Liver (tissue), 9 donors: Measurements from ENCODE around the gene SLX4. TPM values are rescaled to one million over a fixed set of nuclear protein-coding genes. Genes with fewer than 3 reads are reported as not detected.

Experiments
- DNase-seq: peaks from one replicate; pipeline ENCODE4 v3.0.0-alpha.2; 2017; ENCODE audit warnings: low spot score
- H3K27ac ChIP-seq, 2 donors: one replicate each; pipeline ENCODE4 v1.7.0; 2013; ENCODE audit warnings: inconsistent platforms in 2 of 2, low read length in 2 of 2, control low read depth in 1 of 2, low read depth in 1 of 2, mild to moderate bottlenecking in 1 of 2
- H3K27me3 ChIP-seq, 4 donors: one replicate each; pipeline versions ENCODE4 v1.6.1 to v1.7.0; 2013; ENCODE audit warnings: low read length in 3 of 4, inconsistent platforms in 1 of 4, mild to moderate bottlenecking in 1 of 4, moderate library complexity in 1 of 4; ENCODE audit not compliant: control insufficient read depth in 4 of 4, insufficient read depth in 4 of 4
- H3K36me3 ChIP-seq, 4 donors: one replicate each; pipeline versions ENCODE4 v1.6.1 to v1.7.0; 2013; ENCODE audit warnings: low read length in 3 of 4, mild to moderate bottlenecking in 3 of 4, low read depth in 1 of 4, moderate library complexity in 1 of 4; ENCODE audit not compliant: control insufficient read depth in 4 of 4, insufficient read depth in 3 of 4
- H3K4me1 ChIP-seq, 4 donors: one replicate each; pipeline versions ENCODE4 v1.6.1 to v1.7.0; 2013; ENCODE audit warnings: low read length in 3 of 4, mild to moderate bottlenecking in 3 of 4, moderate library complexity in 1 of 4; ENCODE audit not compliant: control insufficient read depth in 4 of 4, insufficient read depth in 4 of 4
- H3K4me3 ChIP-seq, 3 donors: one replicate each; pipeline versions ENCODE4 v1.6.1 to v1.7.0; 2013; ENCODE audit warnings: low read length in 3 of 3, control low read depth in 1 of 3, low read depth in 1 of 3, mild to moderate bottlenecking in 1 of 3
- H3K9ac ChIP-seq, 2 donors: one replicate each; pipeline ENCODE4 v1.7.0; 2013; ENCODE audit warnings: low read length in 2 of 2, mild to moderate bottlenecking in 2 of 2, moderate library complexity in 2 of 2, control low read depth in 1 of 2, low read depth in 1 of 2
- H3K9me3 ChIP-seq, 4 donors: one replicate each; pipeline versions ENCODE4 v1.6.1 to v1.7.0; 2013; ENCODE audit warnings: low read length in 3 of 4; ENCODE audit not compliant: control insufficient read depth in 4 of 4
- CTCF ChIP-seq: fragments of 150-350 bp; IDR thresholded peaks from 2 replicates; pipeline ENCODE4 v1.5.1; 2017; ENCODE audit warnings: improper control_type of control experiment, low read depth, low read length; ENCODE audit not compliant: missing input control
- EGR1 ChIP-seq, 2 donors: IDR thresholded peaks; 2 replicates each; pipeline ENCODE4 v1.6.1; 2016 to 2018; ENCODE audit warnings: antibody characterized with exemption in 2 of 2, low read depth in 2 of 2
- FOXA1 ChIP-seq: IDR thresholded peaks from 2 replicates; pipeline ENCODE4 v1.6.1; 2016; ENCODE audit warnings: antibody characterized with exemption
- GABPA ChIP-seq, 2 donors: IDR thresholded peaks in 1 of 2; conservative IDR thresholded peaks in 1 of 2; 2 replicates each; pipeline ENCODE4 v1.6.1; 2016; ENCODE audit warnings: antibody characterized with exemption in 2 of 2, mild to moderate bottlenecking in 1 of 2, moderate library complexity in 1 of 2
- HNF4G ChIP-seq: IDR thresholded peaks from 2 replicates; pipeline ENCODE4 v1.6.1; 2016; ENCODE audit warnings: antibody characterized with exemption
- MAX ChIP-seq: IDR thresholded peaks from 2 replicates; pipeline ENCODE4 v1.6.1; 2016; ENCODE audit warnings: antibody characterized with exemption
- NR2F2 ChIP-seq: IDR thresholded peaks from 2 replicates; pipeline ENCODE4 v1.6.1; 2016; ENCODE audit warnings: antibody characterized with exemption
- REST ChIP-seq: IDR thresholded peaks from 2 replicates; pipeline ENCODE4 v1.6.1; 2016; ENCODE audit warnings: antibody characterized with exemption, mild to moderate bottlenecking
- RXRA ChIP-seq, 2 donors: IDR thresholded peaks; 2 replicates each; pipeline ENCODE4 v1.6.1; 2017 to 2018; ENCODE audit warnings: antibody characterized with exemption in 2 of 2, mild to moderate bottlenecking in 1 of 2
- TAF1 ChIP-seq: conservative IDR thresholded peaks from 2 replicates; pipeline ENCODE4 v1.6.1; 2016; ENCODE audit warnings: antibody characterized with exemption, mild to moderate bottlenecking
- ZBTB33 ChIP-seq: IDR thresholded peaks from 2 replicates; pipeline ENCODE4 v1.6.1; 2016; ENCODE audit warnings: antibody characterized with exemption
- WGBS: extraction: QIAGEN DNeasy Blood & Tissue Kit; methylation state at CpG from one replicate; pipeline ENCODE4 v1.1.7; 2013; 5-methylcytosine and 5-hydroxymethylcytosine counted together
- polyA plus RNA-seq, 2 donors: library from polyadenylated mRNA; stranded (reverse) in 1 of 2; unstranded in 1 of 2; fragments of 200-250 nt in 1 of 2; fragments of >200 nt in 1 of 2; fragmentation: Nextera tagmentation in 1 of 2; extraction: Ambion mirVana in 1 of 2; gene quantifications; one replicate each; pipeline versions ENCODE4 v1.2.1 to v1.2.3, GENCODE V29; 2013 to 2015
- total RNA-seq, 2 donors: library from RNA; depleted of rRNA; stranded (reverse); fragments of >200 nt; gene quantifications; one replicate each; pipeline ENCODE4 v1.2.3, GENCODE V29; 2014
- TF ChIP-seq, protein P1 (sequence below): IDR thresholded peaks from 2 replicates; pipeline ENCODE4 v1.6.1; 2016; ENCODE audit warnings: antibody characterized with exemption
- donor health status: healthy.
- donor health status: healthy.
- donor health status: healthy.
- donor health status: healthy.
- donor health status: healthy.

Gene SLX4
- total and polyA plus RNA-seq, 4 donors, result 0.32 to 4.9 (median 1.3) TPM

- no peak for DNase-seq
- Histone ChIP-seq H3K36me3 (no peaks in the 10 kb centered on the region), H3K4me1 (peaks cover 0 to 2% (median 0%) of the 10 kb centered on the region in 4 donors), H3K9ac (no peak within 1 kb of the TSS), H3K9me3 (no peaks in the 10 kb centered on the region), H3K27ac (peak within 1 kb of the TSS in 1 of 2 donors; percentile 20), H3K27me3 (peaks cover 0 to 2% (median 0%) of the 10 kb centered on the region in 4 donors), H3K4me3 (peak within 1 kb of the TSS in 1 of 3 donors; percentile 20)
- TF ChIP-seq EGR1 (IDR thresholded peaks at IDR 0.05; ENCODE audit: low read depth in 2 of 2) (no peak), NR2F2 (peak; percentile 80), GABPA (IDR thresholded peaks at IDR 0.05 in 1 of 2, conservative IDR thresholded peaks at IDR 0.05 in 1 of 2) (no peak), RXRA (IDR thresholded peaks at IDR 0.05) (no peak), HNF4G (no peak), ZBTB33 (no peak), FOXA1 (no peak)
- TF ChIP-seq, protein P1, sequence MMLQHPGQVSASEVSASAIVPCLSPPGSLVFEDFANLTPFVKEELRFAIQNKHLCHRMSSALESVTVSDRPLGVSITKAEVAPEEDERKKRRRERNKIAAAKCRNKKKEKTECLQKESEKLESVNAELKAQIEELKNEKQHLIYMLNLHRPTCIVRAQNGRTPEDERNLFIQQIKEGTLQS, result no peak
- 53% methylated on average over 18 of the region's 18 CpGs for WGBS
Measured at GRCh38 chr16:3577302-3577752, 34.1 kb downstream of the SLX4 start, which contains the start of gene NLRC3. Gene NLRC3 (minus strand): TSS chr16:3577403. CDS start chr16:3565036, 12,367 bp downstream.

DNA sequence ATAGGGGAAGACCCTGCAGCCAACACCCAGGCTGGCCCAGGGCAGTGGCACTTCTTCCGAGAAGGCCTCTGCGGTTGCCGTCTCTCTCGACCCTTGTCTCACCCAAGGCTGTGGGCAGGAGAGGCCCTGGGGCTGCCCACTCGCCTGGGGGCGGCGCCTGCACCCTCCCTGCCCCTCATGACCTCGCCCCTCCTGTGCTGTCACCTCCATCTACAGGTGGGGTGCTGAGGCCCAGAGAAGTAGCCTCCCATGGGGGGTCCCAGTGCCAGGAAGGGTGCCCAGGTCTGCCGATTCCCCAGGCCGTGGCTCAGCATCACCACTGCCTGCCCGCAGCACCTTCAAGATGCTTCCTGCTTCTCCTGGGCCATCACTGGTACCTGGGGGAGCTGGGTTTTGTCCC, 35.2 kb downstream of the SLX4 start:
- 74% methylated on average over 11 of the region's 11 CpGs for WGBS
- H3K27ac ChIP-seq, result no peak overlapping the region
- no peak overlapping the region for H3K9ac ChIP-seq
- H3K4me3 ChIP-seq, result peak overlapping the region in 1 of 3 donors; percentile 2
- no peak for DNase-seq
- H3K9me3 ChIP-seq, result no peaks in the 10 kb centered on the region
- peaks cover 0 to 2% (median 0%) of the 10 kb centered on the region in 4 donors for H3K27me3 ChIP-seq
- H3K4me1 ChIP-seq, result peaks cover 0 to 2% (median 0%) of the 10 kb centered on the region in 4 donors
- no peak for TF ChIP-seq CTCF
- TF ChIP-seq REST, result no peak
- no peak for TF ChIP-seq TAF1
- no peak for TF ChIP-seq MAX
- no peak for TF ChIP-seq RXRA (IDR thresholded peaks at IDR 0.05)
- no peak for TF ChIP-seq NR2F2
- no peaks in the 10 kb centered on the region for H3K36me3 ChIP-seq
